NCI-H345 treated with DMSO at 0.1 percent for 48 hours (cell line): ENCODE measurements around the gene ANKRD13C.

ENCODE experiments used
- DNase-seq: peaks from one replicate; lab custom pipeline; 2025; ENCODE audit not compliant: unreplicated experiment; lab: John Stamatoyannopoulos, UW

The ANKRD13C gene

DNA sequence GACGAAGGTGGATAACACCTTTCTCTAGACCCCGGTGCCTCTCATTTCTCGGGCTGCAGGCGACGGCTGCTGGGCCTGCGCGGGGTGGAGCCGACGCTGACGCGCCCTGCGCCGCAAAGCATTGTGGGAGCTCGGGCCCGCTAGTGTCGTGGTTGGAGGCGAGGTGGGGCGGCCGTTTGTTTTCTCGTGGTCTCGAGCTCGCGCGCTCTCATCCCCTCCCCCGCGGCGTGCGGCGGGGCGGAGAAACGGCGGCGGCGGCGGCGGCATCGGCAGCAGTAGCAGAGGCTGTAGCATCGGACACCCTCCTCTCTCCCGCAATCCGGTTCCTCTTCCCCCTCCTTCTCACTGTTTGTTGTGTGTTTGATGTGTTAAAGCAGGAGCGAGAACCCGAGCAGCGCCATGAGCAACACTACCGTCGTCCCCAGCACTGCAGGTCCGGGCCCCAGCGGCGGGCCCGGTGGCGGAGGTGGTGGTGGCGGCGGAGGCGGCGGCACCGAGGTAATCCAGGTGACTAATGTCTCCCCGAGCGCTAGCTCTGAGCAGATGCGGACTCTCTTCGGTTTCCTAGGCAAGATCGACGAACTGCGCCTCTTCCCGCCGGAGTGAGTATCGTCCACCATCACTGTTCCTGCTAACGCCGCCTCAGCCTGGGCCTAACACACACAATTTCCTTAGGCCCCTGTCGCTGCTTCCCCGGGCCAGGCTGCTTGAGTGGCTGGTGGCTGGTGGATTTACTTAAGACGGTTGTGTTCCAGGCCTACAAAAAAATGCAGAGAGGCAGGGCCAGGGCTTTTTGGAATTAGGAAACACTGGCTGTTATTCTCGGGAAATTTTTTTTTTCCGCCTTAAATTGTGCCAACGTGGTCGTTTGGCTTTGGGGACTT is 133.0 kb downstream of the ANKRD13C start, which contains the start of gene SRSF11:
SRSF11 (plus strand) TSS at position 143 of the 884 bp plus-strand sequence; CDS start at position 400, 257 bp downstream.
- peak; percentile 90 for DNase-seq

DNA sequence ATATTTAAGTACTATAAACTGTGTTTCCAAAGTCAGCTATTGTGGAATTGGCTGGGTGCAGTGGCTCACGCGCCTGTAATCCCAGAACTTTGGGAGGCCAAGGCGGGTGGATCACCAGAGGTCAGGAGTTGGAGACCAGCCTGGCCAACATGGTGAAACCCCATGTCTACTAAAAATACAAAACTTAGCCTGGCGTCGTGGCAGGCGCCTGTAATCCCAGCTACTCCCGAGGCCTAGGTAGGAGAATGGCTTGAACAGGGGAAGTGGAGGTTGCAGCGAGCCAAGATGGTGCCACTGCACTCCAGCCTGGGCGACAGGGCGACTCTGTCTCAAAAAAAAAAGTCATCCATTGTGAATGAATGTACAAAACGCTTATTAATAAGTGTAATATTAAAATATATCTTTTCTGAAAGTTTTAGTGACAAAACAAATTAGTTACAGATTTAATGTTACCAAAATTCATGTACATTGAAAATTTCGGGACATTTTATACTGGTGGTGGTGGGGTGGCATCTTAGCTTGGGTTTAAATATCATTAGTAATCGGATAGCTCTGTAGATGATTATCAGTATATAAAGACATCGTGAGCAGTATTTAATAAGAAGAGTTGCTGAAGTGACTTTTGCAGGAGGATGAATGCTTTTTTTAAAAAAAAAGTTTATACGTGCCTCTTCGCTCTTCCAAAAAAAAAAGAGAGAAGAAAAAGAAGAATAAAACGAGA is 133.8 kb downstream of the ANKRD13C start:
- DNase-seq = no peak

DNA sequence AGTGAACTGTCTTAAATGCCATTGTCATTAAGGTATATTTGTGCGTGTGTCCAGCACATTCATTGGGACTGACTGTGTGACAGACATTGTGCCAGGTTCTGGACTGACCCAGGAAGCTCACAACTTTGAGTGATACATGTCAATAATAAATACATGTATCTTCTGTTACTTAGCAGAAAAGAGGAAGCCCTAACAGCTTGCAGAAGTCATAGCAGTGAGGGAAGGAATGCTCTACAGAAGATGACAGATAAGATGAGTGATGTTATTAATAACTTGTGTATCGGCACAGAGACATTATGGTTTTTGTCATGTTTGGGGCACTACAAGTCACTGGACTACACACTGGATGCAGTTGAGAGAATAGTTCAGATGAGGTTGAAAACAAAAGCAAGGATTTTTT is 134.5 kb downstream of the ANKRD13C start:
- no peak for DNase-seq

DNA sequence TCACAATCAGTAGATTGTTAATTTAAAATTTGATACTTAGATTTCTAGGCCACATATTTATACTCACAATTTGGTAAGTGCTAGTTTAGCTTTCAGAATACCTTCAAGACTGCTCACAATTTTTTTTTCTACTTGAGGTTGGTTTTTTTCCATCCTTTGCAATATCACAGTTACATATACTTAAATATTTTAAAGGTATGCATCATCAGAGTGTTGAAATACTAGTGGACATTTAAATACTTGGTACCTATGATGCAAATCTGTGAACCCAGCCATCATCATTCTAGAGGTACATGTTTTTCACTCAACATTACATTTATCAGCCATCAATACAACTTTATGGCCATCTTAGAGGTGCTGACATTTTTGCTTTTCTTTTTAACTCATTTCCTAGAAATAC is 143.0 kb downstream of the ANKRD13C start:
- no peak for DNase-seq

DNA sequence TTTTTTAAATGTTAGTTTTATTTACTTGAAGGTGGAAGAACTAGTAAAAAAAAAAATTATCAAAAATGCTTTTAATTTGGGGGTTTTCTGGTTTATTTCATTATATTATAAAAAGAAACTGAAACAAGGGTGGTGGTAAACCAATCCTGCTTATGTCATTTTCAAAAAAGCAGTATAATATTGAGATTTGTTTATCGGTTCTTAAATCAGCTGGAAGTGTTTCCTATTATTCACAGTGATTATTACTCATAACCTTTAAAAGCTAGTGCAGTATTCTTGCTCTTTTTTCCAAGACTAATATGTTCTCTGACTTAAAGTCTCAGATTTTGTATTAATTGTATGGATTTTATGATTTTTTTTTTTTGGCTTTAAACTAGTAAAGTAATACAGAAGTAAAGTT is 143.7 kb downstream of the ANKRD13C start:
- no peak for DNase-seq
